WI38 (cell line): ENCODE results near the gene MSL3.

Experiments used
- H3K4me3 ChIP-seq: 2 replicates; pipeline ENCODE4 v1.5.1; 2011; ENCODE audit warnings: low read depth, mild to moderate bottlenecking, control low read depth, low read length
- TF ChIP-seq, protein P1 (sequence below): IDR thresholded peaks from 2 replicates; pipeline ENCODE4 v1.5.1; 2012; ENCODE audit warnings: low read depth, mild to moderate bottlenecking, control low read depth, low read length

Gene MSL3

DNA sequence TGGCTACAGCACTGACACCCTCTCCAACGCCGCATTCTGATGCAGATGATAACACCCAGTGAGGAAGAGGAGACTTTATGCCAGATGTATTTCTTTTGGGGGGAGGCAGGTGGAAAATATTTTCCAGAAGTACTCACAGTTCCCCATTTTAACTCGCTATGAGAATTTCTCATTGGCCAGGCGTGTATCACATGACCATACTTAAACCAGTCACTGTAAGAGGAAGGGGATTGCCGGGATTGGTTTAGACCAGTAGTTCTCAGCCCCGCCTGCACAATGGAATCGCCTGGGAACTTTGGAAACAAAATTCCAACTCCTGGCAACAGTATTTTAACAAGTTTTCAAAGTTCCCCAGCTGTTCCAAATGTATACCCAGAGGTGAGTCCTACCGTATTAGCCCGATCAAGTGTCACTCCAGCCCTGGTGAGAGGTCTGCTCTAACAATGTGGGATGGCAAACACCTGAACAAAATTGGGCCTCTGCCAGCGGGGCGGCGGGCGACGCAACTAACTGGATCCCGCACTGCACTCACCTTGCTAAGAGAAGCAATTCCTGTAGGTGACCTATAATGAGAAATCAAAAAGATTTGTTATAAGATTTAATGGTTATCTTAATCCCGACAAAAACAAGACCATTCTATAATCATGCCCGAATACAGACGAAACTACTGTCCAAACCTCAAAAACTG lies 2.9 kb upstream of the MSL3 start:
- H3K4me3 ChIP-seq, result no peak overlapping the region
- TF ChIP-seq, protein P1, sequence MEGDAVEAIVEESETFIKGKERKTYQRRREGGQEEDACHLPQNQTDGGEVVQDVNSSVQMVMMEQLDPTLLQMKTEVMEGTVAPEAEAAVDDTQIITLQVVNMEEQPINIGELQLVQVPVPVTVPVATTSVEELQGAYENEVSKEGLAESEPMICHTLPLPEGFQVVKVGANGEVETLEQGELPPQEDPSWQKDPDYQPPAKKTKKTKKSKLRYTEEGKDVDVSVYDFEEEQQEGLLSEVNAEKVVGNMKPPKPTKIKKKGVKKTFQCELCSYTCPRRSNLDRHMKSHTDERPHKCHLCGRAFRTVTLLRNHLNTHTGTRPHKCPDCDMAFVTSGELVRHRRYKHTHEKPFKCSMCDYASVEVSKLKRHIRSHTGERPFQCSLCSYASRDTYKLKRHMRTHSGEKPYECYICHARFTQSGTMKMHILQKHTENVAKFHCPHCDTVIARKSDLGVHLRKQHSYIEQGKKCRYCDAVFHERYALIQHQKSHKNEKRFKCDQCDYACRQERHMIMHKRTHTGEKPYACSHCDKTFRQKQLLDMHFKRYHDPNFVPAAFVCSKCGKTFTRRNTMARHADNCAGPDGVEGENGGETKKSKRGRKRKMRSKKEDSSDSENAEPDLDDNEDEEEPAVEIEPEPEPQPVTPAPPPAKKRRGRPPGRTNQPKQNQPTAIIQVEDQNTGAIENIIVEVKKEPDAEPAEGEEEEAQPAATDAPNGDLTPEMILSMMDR, result no peak

DNA sequence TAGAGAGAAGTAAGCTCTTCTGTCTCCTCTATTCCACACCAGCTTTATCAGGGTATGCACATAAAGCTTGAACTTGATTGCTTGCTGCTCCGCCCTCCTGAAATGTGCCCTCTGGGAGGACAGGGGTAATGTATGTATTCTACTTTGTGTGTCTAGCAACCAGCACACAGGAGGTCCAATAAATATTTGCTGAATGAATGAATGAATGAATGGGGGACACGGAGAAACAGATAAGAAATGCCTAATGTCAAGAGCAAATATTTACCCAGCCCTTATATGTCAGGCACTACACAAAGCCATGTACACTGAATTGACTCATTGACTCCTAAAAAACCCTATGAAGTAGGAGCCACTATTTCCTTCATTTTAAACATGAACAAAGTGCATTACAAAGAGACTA lies 2.3 kb upstream of the MSL3 start:
- TF ChIP-seq, protein P1, result no peak
- H3K4me3 ChIP-seq, result no peak overlapping the region

DNA sequence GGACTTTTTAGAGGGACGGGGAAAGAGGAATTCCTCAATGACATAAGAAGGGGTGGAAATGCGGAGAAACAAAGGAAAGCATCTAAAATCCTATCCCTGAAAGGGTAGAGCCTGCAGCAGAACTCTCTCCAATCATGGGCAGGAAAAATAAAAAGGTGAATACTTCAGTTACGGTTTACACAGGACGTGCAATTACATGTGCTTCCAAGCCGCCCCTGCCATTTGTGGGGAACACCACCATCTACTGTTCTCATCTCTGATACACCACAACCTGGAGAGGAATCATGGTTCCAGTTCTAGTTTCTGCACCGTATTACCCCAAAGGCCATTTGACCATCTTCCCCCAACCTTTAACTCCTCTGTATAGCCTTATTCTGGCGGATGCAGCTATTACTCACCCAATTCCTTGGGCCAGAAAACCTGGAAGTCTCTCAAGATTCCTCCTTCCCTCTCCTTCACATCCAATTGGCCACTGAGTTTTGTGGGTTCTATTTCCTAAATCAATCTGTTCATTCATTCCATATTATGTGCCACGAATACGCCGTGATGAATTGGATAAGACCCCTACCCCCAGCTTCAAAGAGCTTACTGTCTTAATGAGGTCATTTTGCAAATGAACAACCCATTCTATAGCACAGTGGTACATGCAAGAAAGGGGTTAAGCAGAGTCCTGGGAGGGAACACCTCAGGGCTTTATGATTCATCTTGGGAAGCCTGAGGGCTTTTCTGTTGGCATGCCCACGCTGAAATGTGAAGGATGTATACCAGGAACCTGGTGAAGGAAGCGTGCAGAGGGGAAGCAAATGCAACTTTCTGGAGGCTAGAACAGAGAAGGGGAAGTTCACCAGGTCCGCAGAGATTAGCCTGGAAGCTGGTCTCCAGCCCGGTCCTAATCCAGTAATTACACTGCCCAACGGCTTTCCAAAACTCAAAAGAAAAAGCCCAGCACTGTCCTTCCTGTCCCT lies 1.4 kb upstream of the MSL3 start:
- TF ChIP-seq, protein P1, result no peak
- no peak overlapping the region for H3K4me3 ChIP-seq

DNA sequence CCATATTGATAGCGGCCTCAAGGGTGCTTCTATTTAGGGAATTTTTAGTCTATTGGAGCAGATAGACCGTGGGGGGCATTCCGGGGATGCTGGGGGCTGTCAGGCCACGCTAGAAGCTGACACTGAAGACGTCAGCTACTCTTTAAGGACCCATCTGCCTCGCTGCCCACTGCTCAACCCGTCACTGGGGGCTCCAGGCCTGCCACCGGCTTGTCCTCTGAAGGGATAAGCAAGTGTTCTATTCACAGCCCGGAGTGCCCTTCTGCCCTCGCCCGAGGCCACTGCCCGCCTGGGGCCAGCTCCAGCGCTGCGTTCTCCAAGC lies 679 bp upstream of the MSL3 start:
- peak overlapping the region; percentile 57 for H3K4me3 ChIP-seq
- TF ChIP-seq, protein P1, result no peak

DNA sequence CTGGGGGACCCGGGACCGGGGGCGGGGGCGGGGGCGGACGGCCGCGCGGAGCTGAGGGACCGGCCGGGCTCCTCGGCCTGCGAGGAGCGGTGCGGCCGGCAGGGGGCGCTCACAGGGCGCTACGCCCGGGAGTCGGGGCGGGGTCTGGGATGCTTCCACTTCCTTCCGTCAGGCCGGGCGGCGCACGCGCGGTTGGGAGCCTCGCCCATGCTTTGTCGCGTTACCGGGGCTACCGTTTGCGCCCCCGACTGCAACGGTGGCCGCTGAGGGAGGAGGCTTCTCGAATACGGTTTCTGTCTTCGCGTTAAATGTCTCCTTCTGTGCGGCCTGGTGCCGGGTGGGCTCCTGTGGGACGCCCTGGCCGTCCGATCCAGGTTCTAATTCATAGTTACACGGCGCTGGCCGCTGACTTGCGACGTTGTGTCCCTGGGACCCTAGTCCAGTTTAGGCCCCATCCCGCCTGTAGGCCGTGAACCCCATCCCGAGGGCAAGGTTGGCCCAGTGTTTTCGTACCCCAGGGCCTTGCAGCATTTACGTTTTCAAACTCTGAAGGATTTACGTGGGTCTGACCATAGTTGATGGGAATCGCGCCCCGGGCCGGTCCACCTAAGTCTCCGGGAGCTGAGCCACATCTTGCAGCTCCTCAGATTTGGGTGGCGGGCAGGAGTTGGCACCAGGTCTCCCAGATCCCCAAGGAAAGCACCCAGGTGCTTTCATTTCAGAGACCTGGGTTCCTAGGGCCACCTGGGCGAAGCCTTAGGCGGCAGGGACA lies 549 bp downstream of the MSL3 start:
- H3K4me3 ChIP-seq, result peak overlapping the region; percentile 77
- TF ChIP-seq, protein P1, result 0 out of 2 replicates have a peak, but pooled peaks have one; percentile 22

DNA sequence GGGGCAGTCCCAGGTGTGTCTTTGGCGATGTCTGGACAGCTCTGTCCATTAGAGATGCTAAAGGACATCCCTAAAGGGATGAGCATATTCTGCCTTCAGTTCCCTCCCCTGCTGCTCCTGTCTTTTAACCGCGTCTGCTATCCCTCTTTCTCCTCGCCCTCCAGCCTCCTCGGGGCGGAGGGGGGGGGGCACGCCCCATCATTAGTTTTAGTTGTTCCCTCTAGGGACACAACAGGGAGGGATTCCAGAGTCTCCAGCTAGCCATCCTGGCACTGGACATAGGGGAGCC lies 1.1 kb downstream of the MSL3 start:
- peak overlapping the region; percentile 77 for H3K4me3 ChIP-seq
- TF ChIP-seq, protein P1, result no peak
